Central memory CD8-positive, alpha-beta T cell (primary cell): ENCODE measurements around the gene PHLDA1.

Experiments used
- ATAC-seq: fragments of 150-1000 bp; cut with Tn5 transposase; replicated peaks from 2 replicates; pipeline ENCODE4 v1.10.0; 2022; ENCODE audit warnings: mild to moderate bottlenecking, moderate FRiP score, moderate number of reproducible peaks; ENCODE audit not compliant: poor library complexity, severe bottlenecking; ENCODE audit errors: extremely low read depth
- DNase-seq, 2 donors: peaks; one replicate each; pipeline ENCODE4 v3.0.0; 2021; ENCODE audit warnings: low spot score in 2 of 2
- H3K27ac Mint-ChIP-seq: one replicate; pipeline ENCODE4 v1.8.0; 2022; ENCODE audit warnings: low read depth, mild to moderate bottlenecking, moderate library complexity, mixed read lengths
- H3K27me3 Mint-ChIP-seq: one replicate; pipeline ENCODE4 v1.8.0; 2022; ENCODE audit warnings: mixed read lengths
- H3K36me3 Mint-ChIP-seq: one replicate; pipeline ENCODE4 v1.8.0; 2022; ENCODE audit warnings: mild to moderate bottlenecking, moderate library complexity, mixed read lengths; ENCODE audit not compliant: insufficient read depth
- H3K4me1 Mint-ChIP-seq: one replicate; pipeline ENCODE4 v1.8.0; 2022; ENCODE audit warnings: mixed read lengths
- H3K4me3 Mint-ChIP-seq: one replicate; pipeline ENCODE4 v1.8.0; 2022; ENCODE audit warnings: mild to moderate bottlenecking, moderate library complexity, mixed read lengths
- H3K9me3 Mint-ChIP-seq: one replicate; pipeline ENCODE4 v1.8.0; 2022; ENCODE audit warnings: mixed read lengths

PHLDA1 gene

GRCh38 chr12:76023069-76023690 lies 8.4 kb downstream of the PHLDA1 start:
- Mint-ChIP-seq H3K36me3 (peaks cover 11% of the 10 kb centered on the region), H3K9me3 (no peaks in the 10 kb centered on the region), H3K4me3 (no peak overlapping the region), H3K4me1 (peaks cover 28% of the 10 kb centered on the region), H3K27ac (peak overlapping the region; percentile 2), H3K27me3 (no peaks in the 10 kb centered on the region)
- ATAC-seq, result no peak
- DNase-seq, result no peak

GRCh38 chr12:76022506-76022905 lies 9.1 kb downstream of the PHLDA1 start:
- ATAC-seq (no peak), DNase-seq (no peak)
- Mint-ChIP-seq H3K9me3 (no peaks in the 10 kb centered on the region), H3K4me3 (no peak overlapping the region), H3K4me1 (peaks cover 29% of the 10 kb centered on the region), H3K27me3 (no peaks in the 10 kb centered on the region), H3K27ac (peak overlapping the region; percentile 2), H3K36me3 (peaks cover 11% of the 10 kb centered on the region)

GRCh38 chr12:76020731-76021672 lies 10.6 kb downstream of the PHLDA1 start:
- H3K36me3 Mint-ChIP-seq, result peaks cover 11% of the 10 kb centered on the region
- H3K9me3 Mint-ChIP-seq, result no peaks in the 10 kb centered on the region
- H3K27ac Mint-ChIP-seq, result peak overlapping the region; percentile 97
- DNase-seq, result peak in 1 of 2 donors; percentile 66
- H3K4me3 Mint-ChIP-seq, result peak overlapping the region; percentile 64
- no peaks in the 10 kb centered on the region for H3K27me3 Mint-ChIP-seq
- peaks cover 29% of the 10 kb centered on the region for H3K4me1 Mint-ChIP-seq
- ATAC-seq, result peak; percentile 87

DNA sequence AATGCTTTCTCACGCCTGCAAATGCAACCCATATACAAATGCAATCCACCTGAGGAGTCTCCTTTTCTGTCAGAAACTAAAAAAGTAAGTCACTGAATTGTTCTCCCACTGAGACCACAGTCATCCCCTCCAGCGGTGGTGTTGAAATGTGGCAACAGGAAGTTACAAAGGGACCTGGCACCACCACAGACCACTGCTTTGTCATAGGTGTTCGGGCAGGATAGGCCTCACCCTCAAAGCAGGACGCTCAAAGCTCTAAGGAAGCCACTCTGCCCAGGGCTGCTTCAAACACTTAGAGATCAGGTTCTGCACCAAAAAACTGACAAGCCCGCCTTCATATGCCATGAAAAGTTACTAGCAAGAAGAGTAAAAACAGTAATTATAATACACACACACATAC lies 11.3 kb downstream of the PHLDA1 start:
- Mint-ChIP-seq H3K4me1 (peaks cover 29% of the 10 kb centered on the region), H3K27me3 (no peaks in the 10 kb centered on the region), H3K9me3 (no peaks in the 10 kb centered on the region), H3K36me3 (peaks cover 11% of the 10 kb centered on the region), H3K27ac (peak overlapping the region; percentile 97), H3K4me3 (peak overlapping the region; percentile 64)
- peak; percentile 77 for ATAC-seq
- peak; percentile 39 to 74 for DNase-seq

- ATAC-seq (no peak), DNase-seq (no peak)
- no peaks in the 10 kb centered on the region for H3K27me3 Mint-ChIP-seq
- H3K36me3 Mint-ChIP-seq, result peaks cover 11% of the 10 kb centered on the region
- no peaks in the 10 kb centered on the region for H3K9me3 Mint-ChIP-seq
- no peak overlapping the region for H3K4me3 Mint-ChIP-seq
- H3K4me1 Mint-ChIP-seq, result peaks cover 29% of the 10 kb centered on the region
- peak overlapping the region; percentile 74 for H3K27ac Mint-ChIP-seq
Observed at GRCh38 chr12:76018672-76019071, 12.9 kb downstream of the PHLDA1 start.

- Mint-ChIP-seq H3K36me3 (peaks cover 11% of the 10 kb centered on the region), H3K4me3 (no peak overlapping the region), H3K27ac (peak overlapping the region; percentile 74), H3K27me3 (no peaks in the 10 kb centered on the region), H3K9me3 (no peaks in the 10 kb centered on the region), H3K4me1 (peaks cover 29% of the 10 kb centered on the region)
- ATAC-seq, result no peak
- no peak for DNase-seq
Observed at GRCh38 chr12:76018111-76018510, 13.5 kb downstream of the PHLDA1 start.

DNA sequence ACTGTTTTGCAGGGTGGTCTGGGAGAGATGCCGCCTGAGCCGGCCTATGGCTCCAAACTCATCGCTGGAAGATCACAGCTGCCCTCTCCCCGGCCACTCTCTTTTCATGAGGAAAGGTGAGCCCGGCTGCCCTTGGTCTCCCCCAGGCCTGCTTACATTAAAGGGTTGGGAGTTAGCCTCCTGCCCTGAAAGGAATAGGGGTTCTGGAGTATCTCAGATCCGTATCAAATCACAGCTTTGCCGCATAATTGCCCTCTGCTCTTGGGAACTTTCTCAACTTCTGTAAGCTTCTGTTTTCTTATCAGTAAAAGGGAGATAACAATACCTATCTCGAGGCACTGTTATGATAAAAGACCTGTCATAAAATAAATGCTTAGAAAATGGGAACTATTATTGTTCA lies 17.6 kb downstream of the PHLDA1 start:
- DNase-seq (no peak), ATAC-seq (no peak)
- H3K4me1 Mint-ChIP-seq, result peaks cover 9% of the 10 kb centered on the region
- no peaks in the 10 kb centered on the region for H3K27me3 Mint-ChIP-seq
- H3K27ac Mint-ChIP-seq, result no peak overlapping the region
- no peaks in the 10 kb centered on the region for H3K9me3 Mint-ChIP-seq
- no peak overlapping the region for H3K4me3 Mint-ChIP-seq
- peaks cover 2% of the 10 kb centered on the region for H3K36me3 Mint-ChIP-seq

DNA sequence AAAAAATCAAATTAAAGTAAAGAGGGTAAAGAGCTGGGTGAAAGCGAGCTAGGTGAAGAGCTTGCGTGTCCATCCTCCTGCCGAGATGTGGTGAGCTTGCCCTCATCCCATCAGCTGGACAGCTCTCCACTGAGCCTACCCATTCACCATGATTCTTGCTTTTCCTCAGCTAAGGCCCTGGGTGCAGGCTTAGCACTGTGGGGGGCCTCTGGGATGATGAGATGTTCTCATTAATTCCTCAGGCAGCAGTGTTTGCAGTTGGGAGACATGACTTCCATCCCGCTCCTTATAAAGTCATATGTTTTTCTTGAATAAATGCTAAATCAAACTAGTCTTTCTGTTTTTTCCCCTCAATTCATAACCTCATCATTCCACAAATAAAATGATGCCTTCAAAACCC lies 18.0 kb downstream of the PHLDA1 start:
- no peaks in the 10 kb centered on the region for H3K9me3 Mint-ChIP-seq
- no peak overlapping the region for H3K4me3 Mint-ChIP-seq
- H3K36me3 Mint-ChIP-seq, result peaks cover under 1% of the 10 kb centered on the region
- no peak for ATAC-seq
- H3K27me3 Mint-ChIP-seq, result no peaks in the 10 kb centered on the region
- DNase-seq, result no peak
- no peak overlapping the region for H3K27ac Mint-ChIP-seq
- peaks cover 5% of the 10 kb centered on the region for H3K4me1 Mint-ChIP-seq

DNA sequence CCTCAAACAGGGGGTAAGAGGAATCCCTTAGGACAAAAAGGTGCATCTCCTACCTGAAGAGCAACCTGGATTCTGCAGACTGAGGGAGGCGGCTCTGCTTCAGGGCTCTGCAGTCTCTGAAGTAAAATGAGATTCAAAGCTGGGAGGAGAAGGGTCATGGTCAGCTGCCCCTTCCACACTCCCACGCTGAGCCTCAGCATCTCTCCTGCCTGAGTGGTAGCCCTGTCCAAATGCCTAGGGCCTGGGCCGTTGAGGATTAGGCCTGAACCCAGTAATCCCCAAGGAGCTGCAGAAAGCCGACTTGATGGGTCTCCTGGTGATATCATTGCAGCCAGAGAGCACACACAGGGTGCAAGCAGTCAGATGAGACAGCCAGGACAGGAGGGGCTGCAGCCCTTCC lies 18.9 kb downstream of the PHLDA1 start:
- no peaks in the 10 kb centered on the region for H3K36me3 Mint-ChIP-seq
- H3K4me3 Mint-ChIP-seq, result no peak overlapping the region
- no peak for ATAC-seq
- H3K9me3 Mint-ChIP-seq, result no peaks in the 10 kb centered on the region
- no peaks in the 10 kb centered on the region for H3K4me1 Mint-ChIP-seq
- no peak overlapping the region for H3K27ac Mint-ChIP-seq
- H3K27me3 Mint-ChIP-seq, result no peaks in the 10 kb centered on the region
- DNase-seq, result no peak

GRCh38 chr12:76010732-76011458 lies 20.7 kb downstream of the PHLDA1 start:
- no peak for ATAC-seq
- H3K9me3 Mint-ChIP-seq, result no peaks in the 10 kb centered on the region
- no peaks in the 10 kb centered on the region for H3K4me1 Mint-ChIP-seq
- H3K27me3 Mint-ChIP-seq, result no peaks in the 10 kb centered on the region
- no peak overlapping the region for H3K27ac Mint-ChIP-seq
- no peaks in the 10 kb centered on the region for H3K36me3 Mint-ChIP-seq
- no peak for DNase-seq
- H3K4me3 Mint-ChIP-seq, result no peak overlapping the region

DNA sequence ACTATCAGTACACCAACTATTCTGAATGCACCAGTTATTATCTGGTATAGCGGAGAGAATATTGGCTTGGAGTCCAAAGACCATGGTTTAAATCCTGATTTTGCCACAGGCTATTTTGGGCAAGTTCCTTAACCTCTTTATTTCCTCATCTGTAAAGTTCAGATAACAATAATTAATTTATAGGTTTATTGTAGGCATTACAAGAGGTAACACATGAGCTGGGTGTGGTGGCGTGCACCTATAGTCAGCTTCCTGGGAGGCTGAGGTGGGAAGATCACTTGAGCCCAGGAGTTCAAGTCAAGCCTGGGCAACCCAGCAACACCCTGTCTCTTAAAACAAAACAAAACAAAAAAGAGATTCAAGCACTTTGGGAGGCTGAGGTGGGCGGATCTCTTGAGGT lies 23.1 kb downstream of the PHLDA1 start:
- Mint-ChIP-seq H3K4me3 (no peak overlapping the region), H3K27ac (no peak overlapping the region), H3K4me1 (no peaks in the 10 kb centered on the region), H3K9me3 (no peaks in the 10 kb centered on the region), H3K27me3 (no peaks in the 10 kb centered on the region), H3K36me3 (no peaks in the 10 kb centered on the region)
- DNase-seq (no peak), ATAC-seq (no peak)

GRCh38 chr12:76007640-76008039 lies 23.9 kb downstream of the PHLDA1 start:
- ATAC-seq, result no peak
- no peak overlapping the region for H3K27ac Mint-ChIP-seq
- H3K27me3 Mint-ChIP-seq, result no peaks in the 10 kb centered on the region
- no peaks in the 10 kb centered on the region for H3K36me3 Mint-ChIP-seq
- H3K9me3 Mint-ChIP-seq, result no peaks in the 10 kb centered on the region
- no peaks in the 10 kb centered on the region for H3K4me1 Mint-ChIP-seq
- DNase-seq, result no peak
- H3K4me3 Mint-ChIP-seq, result no peak overlapping the region
